ENCODE data around the gene KIRREL3.

GRCh38 chr11:126384449-126385070 is 616.0 kb downstream of the KIRREL3 start:
- TF ChIP-seq CTCF (optimal IDR thresholded peaks at IDR 0.05 in 1 of 3, IDR thresholded peaks at IDR 0.05 in 1 of 3, conservative IDR thresholded peaks at IDR 0.05 in 1 of 3; ENCODE audit: extremely low read depth in 1 of 3, insufficient read depth in 2 of 3, low read length in 3 of 3) (no peak), EZH2 (IDR thresholded peaks at IDR 0.05; ENCODE audit: low read length) (no peak)
